Pulmonary artery endothelial cell (primary cell): ENCODE data around the gene NRL. TPM values are rescaled to one million over a fixed set of nuclear protein-coding genes. Genes with fewer than 3 reads are reported as not detected.

ENCODE experiments used
- DNase-seq: peaks from one replicate; pipeline ENCODE4 v3.0.0-alpha.2; 2011; ENCODE audit warnings: low read depth, low spot score
- total RNA-seq: library from RNA; depleted of rRNA; stranded (reverse); fragments of >200 nt; gene quantifications from 2 replicates; pipeline ENCODE4 v1.2.3, GENCODE V29; 2014

Gene NRL
- total RNA-seq, 1 donor from 2014 or later: 0.33 TPM

GRCh38 chr14:24082411-24083080 is 32.2 kb downstream of the NRL start:
- DNase-seq: no peak

GRCh38 chr14:24081739-24082211 is 33.0 kb downstream of the NRL start:
- DNase-seq: no peak

- DNase-seq: no peak
Measured at GRCh38 chr14:24080888-24081738, 33.6 kb downstream of the NRL start.

- no peak for DNase-seq
Measured at GRCh38 chr14:24080142-24080530, 34.6 kb downstream of the NRL start.

GRCh38 chr14:24079491-24080141 is 35.1 kb downstream of the NRL start:
- no peak for DNase-seq

GRCh38 chr14:24078146-24078545 is 36.6 kb downstream of the NRL start:
- DNase-seq: no peak

GRCh38 chr14:24077086-24077485 is 37.7 kb downstream of the NRL start:
- DNase-seq: no peak

- DNase-seq: no peak
Measured at GRCh38 chr14:24076302-24076601, 38.5 kb downstream of the NRL start.

GRCh38 chr14:24075485-24076301 is 39.1 kb downstream of the NRL start:
- no peak for DNase-seq

GRCh38 chr14:24074625-24075484 is 39.9 kb downstream of the NRL start:
- no peak for DNase-seq

GRCh38 chr14:24072881-24073877 is 41.6 kb downstream of the NRL start:
- no peak for DNase-seq

- no peak for DNase-seq
Measured at GRCh38 chr14:24072436-24072835, 42.3 kb downstream of the NRL start.

GRCh38 chr14:24071836-24072430 is 42.8 kb downstream of the NRL start:
- no peak for DNase-seq

- DNase-seq: no peak
Measured at GRCh38 chr14:24071144-24071697, 43.5 kb downstream of the NRL start, which contains the start of gene CPNE6. Gene CPNE6 (plus strand): TSS chr14:24071562. CDS start chr14:24072937, 1,375 bp downstream.

- DNase-seq: no peak
Measured at GRCh38 chr14:24070285-24071143, 44.2 kb downstream of the NRL start.

GRCh38 chr14:24069411-24069735 is 45.4 kb downstream of the NRL start:
- DNase-seq: no peak

- DNase-seq: no peak
Measured at GRCh38 chr14:24068711-24069410, 45.9 kb downstream of the NRL start.
